IPS-NIHi11 (cell line): Measurements from ENCODE around the gene PHC2.

ENCODE experiments used
- DNase-seq: peaks from one replicate; pipeline ENCODE4 v3.0.0; 2012; ENCODE audit warnings: mixed read lengths, low spot score

The PHC2 gene

DNA sequence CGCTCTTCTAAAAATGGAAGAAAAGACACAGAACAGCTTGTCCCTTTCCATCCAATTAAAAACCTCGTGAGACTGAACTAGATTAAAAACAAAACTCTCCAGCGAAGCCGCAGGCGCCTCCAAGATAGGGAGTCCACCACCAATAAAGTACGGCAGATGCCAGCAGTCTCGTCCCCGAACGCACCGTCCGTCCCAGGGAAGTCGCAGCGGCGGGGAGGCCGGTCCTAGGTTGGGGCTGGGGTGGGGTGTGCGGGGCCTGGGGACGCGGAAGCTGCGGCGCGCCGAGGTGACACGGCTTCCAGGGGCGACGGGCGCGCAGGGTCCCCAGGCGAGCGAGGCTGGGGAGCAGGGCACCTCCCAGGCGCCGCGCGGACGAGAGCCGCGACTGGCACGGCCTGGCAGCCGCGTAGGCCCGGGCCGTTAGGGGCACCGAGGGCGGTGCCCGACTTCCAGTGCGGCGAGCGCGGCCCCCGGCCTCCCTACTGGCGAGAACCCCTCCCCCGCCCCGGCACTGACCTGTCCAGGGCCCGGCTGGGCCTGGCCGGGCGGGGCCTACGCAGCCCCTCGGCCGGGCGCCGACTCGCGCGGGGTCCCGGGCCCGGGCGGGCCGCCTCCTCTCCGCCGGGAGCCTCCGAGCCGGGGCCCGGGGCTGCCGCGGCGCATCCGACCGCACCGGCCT lies 81.7 kb downstream of the PHC2 start:
- no peak for DNase-seq

DNA sequence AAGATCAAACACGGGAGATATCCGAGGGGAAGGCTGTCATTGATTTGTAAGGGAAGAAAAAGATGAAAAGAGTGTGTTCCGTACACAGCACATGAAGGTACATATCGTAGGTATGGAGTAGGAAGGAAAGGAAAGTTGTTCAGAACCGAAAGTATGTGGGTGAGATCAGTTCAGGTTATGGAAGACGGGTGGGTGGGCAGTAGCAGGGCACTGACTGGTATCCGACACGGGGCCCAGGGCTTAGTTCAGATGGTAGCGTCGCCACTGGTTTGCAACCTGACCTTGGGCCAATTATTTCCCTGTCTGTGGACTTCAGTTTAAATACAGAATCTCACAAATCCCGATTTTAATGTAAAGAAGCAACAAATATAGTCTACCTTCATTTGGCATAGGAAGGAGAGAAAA lies 82.2 kb downstream of the PHC2 start:
- no peak for DNase-seq

DNA sequence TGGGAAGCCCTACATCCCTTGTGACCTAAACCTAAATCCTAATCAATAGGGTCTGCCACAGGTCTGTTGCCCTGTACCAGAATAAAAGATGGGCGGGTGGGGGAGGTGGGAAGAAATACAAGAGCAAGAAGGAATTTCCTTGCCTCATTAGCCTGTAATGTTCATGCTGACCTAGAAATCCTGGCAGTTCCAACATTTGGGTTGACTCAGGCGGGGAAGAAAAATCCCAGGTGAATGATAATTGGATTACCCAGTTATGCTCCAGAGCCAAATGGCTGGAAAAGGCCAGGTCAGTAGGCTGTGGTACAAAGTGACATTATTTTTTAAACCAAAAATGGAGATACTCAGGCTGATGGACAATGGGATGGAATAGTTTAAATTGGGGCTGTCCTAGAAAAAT lies 82.7 kb downstream of the PHC2 start:
- DNase-seq, result no peak

DNA sequence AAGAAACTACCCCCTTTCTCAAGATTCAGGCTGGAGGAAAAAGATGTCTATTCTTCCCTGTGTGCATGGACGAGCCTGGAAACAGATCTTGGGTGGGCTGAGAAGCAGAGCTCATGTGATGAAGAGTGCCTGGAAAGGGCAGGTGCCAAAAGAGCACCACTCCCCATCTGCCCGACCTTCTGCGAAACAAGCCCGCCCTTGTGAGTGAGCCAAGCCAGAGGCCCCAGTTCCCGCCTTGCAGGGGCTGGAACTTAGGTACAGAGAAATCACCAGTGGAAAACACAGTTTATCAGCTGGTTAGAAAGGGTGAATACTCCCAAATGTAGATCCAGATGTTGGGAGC lies 83.3 kb downstream of the PHC2 start:
- no peak for DNase-seq

DNA sequence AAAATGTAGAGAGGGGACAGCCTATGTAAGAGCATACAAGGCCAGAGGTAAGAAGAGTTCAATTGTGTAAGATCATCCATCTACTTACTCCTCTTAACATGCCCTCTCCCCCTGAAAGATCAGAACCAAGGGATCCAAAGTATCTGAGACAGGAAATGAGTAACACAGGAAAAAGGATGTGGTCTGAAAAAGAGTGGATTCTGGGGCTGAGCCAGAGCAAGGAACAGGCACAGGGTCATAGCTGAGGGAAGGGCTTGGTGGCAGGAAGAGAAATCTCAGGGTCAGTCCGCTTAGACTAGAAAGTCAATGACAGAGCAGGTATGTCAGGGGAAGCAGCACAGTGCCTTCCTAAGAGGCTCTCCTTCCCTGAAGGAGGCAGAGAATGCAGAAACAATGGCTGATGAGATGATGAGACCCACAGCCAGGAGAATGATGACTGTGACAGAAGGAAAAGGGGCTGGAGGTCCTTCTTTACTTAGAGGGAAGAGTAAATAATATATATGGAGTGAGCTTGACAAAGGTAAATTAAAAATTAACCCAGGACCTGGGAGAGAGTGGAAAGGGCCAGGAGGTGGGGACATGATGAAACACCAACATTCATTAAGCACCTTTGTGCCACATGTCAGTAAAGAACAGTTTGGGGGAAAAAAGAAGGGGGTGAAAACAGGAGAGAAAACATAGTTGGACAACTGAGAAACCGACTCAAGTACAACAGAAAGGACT lies 83.8 kb downstream of the PHC2 start:
- DNase-seq, result no peak

DNA sequence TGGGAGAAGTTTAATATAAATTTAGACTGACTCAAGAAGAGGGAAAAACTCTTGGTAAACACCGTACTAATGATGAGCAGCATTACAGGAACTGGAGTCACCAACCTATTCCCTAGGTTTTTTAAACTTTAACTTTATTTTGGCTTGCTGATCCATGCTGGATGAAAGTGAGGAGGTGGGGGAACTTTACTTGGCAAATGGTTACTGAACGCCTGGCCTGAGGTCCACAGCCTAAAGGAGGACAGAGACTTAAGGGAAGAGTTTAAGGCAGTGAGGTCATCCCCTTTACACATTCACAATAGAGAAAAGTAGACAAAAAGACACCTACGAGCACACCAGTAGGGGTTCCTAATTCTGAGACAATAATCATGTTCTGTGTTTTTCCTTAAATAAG lies 84.4 kb downstream of the PHC2 start:
- DNase-seq, result no peak

DNA sequence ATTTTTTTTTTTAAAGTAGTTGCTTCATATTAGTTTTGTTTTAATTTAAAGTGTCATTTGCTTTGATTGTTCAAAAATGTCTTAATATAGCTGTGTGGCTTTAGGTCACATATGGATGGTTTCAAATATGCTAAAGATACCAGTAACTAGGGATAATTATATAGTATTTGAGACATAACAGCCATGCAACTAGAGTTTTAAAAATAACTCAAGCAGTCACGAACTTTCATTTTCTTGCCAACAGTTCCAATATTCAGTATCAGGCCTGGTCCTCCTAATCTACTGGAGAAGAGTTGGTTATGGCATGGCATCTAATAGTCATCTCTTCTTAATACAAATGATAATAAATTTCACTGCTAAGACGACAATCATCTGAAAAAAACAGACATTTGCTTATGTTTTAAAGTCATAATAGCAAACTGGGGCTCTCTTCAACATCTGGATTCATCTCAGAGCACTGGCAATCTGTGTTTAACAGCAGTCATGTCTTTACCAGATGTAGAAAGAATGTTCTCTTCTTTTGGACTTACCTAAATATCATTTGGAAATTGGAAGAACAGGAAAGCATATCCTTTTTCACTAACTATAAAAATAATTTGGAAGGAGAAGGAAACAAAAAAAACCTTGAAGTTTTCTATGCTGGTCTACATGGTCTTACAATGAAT lies 85.9 kb downstream of the PHC2 start:
- no peak for DNase-seq

DNA sequence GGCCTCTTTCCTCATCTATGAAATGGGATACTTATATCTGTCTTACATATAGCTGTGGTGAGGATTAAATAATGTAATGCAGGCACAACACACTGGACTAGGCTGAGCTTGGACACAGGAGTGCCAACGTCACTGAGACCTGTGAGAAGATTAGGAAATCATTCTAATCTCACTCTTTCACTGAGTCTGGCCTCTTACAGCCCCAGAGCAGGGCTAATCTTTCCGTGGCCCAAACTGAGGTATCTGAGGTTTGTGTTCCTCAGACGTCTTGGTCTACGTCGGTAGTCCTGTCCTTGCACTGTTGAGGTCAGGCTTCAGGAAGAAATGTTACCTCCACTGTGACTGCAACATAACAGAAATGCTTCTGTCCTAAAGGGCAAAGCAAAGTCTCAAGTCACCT lies 87.4 kb downstream of the PHC2 start:
- no peak for DNase-seq

DNA sequence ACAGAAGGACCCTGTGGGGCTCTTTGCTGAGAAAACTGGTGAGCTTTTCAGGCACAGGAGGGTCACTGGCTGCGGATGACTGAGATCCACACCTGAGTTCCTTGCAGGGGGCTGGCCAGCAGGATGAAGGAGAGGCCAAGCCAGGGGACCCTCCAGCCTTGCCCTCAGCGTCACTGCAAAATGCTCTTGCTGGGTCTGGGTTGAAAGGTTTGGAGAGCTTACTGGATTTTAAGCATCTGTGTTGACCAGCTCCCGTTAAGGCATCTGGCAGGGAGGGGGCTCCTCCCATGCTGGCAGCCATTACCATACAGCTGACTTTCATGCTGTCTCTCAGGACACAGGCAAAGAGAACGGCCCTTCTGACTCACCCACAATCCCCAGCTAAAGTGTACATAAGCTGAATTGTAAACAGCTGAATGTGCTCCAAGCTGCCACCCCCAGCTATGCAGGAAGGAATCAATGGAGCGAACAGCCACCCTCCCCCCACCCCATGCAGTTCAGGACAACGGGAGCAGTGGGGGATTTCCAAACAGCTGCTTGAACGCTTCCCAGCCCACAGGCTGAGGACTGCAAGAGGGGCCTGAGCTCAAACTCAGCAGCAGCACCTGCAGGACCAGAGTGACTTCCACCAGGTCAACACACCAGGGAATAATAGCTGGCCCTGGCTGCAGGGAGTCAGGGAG lies 88.7 kb downstream of the PHC2 start:
- peak; percentile 56 for DNase-seq

DNA sequence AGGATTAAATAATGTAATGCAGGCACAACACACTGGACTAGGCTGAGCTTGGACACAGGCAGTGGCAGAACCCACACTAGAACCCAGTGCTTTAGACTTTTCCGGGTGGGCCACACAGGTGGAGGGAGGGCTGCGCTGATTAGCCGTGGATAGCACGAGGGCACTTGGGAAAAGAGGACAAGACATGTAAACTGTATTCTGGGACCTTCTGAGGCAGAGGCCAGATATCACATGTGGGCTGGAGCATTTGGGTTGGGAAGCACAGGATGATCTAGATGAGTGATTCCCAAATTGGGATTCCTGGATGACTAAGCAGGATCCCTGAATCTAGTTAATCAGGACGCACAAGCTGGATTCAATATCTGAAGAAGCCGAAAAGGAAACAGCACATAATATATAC lies 89.7 kb downstream of the PHC2 start:
- no peak for DNase-seq

DNA sequence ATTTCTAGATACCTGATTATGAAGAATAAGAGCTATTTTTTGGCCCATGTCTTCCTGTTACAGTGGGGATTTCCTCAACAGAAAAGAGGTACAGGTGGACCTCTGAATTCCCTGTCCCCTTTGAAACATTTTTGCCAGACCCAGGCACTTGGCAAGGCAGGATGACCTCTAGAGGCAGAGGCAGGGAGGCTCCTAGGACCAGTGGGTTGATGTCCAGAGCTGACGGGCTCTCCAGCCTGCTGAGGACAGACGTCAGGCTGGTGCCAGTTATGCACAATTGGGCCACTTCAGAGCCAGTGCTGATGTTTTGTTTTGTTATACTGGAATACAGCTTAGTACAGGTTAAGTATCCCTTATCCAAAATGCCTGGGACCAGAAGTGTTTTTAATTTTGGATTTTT lies 91.5 kb downstream of the PHC2 start:
- no peak for DNase-seq

DNA sequence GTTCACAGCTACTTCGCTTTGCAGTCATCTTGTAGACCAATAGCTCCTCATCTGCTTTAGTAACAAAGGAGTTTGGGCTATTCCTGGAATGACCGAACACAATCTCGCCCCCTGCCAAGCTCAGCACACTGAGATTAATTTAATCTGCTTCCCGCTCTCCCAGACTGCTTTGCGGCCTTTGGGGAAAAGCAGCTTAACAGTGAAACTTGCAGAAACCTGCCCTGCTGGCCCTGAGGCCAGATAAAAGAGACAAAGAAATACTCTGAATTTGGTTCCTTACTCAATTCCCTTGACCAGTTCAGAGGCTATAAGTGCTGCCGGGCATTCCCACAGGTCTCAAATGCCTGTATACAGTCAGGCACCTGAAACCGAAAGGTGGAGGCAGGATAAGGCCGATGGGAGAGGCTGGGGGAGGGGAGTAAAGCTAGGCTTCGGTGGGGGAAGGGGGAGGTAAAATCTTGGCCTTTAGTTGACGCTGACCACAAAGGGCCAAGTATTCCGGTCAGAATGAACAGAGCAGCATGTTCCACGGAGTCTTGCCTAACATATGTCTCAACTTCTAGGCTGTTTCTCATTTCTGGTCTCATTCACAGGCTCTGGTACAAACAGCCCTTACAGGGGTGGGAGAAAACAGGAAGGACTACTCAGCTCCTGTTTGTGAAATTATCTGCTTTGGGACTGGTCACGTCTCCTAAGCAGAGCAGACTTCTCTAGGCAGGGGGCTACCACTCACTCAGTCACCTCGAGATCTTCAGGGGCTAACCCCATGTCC lies 92.3 kb downstream of the PHC2 start:
- DNase-seq, result no peak

DNA sequence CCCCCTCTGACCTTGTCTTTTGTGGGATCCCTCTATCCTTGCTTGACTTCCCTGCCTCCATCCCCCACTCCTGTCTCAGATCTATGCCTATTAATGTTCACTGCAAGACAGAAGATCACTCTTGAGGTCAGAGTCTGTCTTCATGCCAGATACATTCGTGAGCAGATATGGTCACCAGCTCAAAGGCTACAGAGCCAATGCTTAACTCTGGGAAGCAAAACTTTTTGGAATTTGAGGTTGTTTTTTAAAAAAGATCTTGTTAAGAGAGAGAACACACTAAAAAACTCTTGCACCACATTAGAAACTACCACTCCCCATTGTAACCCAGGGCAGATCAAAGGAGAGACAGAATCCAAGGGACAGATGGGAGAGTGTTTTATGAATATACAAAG lies 92.9 kb downstream of the PHC2 start:
- no peak for DNase-seq

DNA sequence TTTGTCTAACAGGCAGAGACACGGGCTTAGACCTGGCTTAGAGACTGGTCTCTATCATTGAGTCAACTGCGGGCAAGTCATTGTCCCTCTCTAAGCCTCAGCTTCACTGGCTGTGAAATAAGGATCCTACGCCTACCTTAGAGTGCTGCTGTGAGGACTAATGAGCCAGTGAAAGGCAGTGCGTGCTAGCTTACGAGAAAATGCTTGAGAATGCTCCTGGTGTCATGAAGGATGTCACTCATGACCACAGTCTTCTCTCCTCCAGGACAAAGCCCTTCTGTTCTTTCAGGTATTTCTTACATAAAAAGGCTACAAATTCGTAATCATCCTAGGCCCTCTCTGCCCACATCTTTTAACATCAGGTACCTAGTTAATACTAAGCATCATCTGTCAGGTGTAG lies 93.5 kb downstream of the PHC2 start:
- no peak for DNase-seq

DNA sequence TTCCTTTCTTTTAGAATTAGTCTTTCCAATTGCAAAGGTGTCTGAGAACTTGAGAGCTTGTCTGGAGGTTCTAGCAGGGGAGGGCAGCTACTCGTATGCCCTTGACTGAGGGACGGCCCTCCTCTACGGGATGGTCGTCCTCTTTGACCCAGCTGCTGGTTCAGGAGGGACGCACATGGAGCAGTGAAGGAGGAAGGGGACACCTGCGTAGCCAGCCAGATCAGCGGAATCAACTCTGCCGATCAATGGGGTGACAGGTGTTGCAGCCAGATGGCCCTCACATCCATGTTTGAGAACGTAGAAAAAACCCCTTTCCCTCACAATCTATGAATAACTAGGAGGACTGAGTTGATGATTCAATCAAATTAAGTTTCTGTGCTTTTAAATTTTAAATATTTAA lies 94.3 kb downstream of the PHC2 start:
- no peak for DNase-seq

DNA sequence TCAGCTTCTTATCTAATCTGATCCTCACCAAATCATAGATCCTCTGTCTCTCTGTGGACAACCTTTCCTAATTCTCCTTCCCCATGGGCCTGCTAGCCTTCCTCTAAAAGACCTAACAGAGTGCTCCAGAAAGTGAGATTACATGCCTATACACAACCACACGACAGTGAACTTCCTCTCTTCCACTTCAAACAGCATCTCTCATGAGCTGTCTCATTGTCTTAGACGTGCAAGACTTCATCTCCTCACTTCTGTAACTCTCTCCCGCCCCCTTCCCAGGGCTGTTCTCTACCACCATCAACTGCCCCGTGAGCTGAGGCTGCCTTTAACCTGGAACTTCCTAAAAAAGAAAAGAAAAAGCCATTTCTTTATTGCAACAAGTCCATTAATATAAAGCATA lies 95.9 kb downstream of the PHC2 start:
- DNase-seq, result no peak

DNA sequence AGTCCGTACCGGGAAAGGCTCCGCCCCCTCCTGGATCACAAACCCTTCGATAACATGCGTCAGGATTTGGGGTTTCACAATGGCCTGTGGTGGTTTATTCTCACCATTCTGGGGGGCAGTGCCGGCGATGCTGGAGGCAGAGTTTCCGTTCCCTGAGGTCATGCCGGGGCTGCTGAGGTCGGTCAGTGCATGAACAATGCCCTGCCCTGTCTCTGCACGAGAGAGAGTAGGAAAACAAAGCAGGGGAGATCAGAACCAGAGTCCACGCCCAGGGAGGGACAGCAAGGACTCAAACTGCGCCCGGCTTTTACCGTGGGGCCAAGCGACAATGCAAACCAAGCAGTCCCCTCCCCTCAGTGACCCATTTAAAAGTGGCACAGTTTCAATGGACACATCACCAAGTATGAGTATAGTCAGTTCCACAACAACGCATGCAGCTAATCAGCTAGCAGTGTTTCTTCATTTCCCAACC lies 96.8 kb downstream of the PHC2 start:
- DNase-seq, result no peak

DNA sequence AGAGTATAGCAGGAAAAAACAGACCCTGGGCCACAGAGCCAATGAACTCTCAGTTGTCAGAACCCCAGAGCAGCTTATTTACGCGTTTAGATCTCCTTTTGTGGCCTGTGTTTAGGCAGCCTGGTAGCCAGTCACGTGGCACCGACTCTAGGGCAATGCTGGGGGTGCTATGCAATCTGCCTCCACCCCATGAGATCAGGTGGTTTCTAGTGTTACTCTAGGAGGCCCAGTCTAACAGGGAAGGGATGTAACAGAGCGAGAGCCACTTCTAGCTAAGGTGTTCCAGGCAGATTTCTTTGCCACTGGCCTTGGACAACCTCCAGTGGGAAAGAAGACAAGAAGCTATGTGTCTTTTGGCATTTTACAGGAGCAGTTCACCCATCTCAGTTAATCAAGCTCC lies 98.0 kb downstream of the PHC2 start:
- no peak for DNase-seq

DNA sequence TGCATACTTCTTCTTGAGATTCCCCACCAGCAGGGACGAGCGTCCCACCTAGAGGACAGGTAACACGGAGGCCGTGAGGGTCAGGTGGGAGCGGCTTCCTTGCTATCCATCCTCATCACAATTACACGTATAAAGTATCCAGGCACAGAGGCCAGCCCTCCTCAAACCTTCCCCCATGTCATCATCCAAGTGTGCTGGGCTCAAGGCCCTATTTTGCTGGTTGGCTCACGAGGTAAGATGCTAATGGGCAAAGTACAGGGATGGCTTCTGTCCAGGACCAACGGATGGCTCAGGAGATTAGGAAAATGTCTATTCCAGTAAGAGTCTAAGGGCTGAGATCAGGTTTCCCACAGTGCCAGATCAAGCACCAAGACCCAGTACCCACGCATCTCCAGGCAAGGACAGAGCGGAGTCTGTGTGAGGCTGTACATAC lies 98.5 kb downstream of the PHC2 start:
- no peak for DNase-seq

DNA sequence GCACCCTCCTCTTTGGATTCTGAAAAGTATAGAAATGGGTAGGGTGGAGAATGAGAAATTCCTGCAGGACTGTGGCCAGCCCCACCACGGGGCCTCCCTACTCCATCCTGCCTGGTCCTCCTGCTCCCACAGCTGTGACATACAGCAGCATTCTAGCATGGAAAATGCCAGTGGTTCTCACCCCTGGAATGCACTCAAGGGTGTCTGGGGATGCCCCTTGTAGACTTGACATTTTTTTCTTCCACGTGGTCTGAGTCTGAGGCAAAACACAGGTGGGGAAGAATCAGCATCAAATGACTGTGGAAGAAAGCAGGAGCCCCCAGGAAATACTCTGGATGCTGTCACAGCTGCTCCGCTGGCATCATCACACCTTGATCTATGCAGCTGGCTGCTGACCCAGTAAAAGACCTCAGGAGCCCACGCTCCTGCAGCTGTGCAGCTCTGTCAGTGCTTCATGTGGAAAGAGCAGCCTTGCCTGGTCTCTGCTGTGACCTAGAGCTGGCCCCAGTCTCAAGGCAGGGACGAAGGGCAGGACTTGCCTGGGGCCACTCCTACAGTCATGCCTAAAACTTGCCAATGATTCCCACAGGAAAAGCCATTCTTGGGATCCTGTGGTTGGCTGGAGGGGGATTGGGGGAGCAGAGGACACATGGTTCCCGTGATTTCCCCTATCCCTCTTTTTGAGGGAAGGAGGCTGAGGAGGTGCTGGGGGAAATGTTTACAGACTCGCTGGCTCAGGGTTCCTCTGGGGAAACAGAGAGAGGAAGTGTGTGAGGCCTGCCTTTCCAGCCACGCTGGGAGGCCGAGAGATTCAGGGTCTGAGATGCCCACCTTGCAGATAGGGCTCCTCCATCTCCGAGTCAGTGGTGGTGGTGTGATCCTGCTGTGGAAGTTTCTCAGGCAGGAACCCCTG lies 99.2 kb downstream of the PHC2 start:
- no peak for DNase-seq

DNA sequence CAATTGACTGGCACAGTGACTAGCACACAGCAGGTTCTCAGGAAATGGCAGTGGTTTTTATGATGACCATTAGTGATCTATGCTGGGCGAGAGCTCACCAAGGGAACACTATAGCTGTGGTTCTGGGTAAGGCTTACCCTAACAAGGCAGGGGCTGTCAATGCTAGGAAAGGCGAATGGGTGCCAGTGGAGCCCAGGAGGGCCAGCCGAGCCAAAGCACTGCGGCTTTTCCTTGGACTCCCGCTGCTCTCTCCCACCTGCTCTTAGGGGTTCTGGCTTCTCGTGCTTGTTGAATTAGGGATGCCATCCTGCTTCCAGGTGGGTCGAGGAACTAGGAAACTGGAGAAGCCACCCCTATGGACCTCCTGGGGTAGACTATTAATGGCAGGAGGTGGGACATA lies 100.0 kb downstream of the PHC2 start:
- no peak for DNase-seq
